Limb (tissue), 2 donors: ENCODE results near the gene IMMP2L.

ENCODE experiments used
- DNase-seq, 2 donors: peaks; one replicate each; pipeline ENCODE4 v3.0.0-alpha.2; 2016; ENCODE audit errors: extremely low spot score in 2 of 2

IMMP2L gene

GRCh38 chr7:110827287-110827855, 734.9 kb downstream of the IMMP2L start:
- DNase-seq: no peak

DNA sequence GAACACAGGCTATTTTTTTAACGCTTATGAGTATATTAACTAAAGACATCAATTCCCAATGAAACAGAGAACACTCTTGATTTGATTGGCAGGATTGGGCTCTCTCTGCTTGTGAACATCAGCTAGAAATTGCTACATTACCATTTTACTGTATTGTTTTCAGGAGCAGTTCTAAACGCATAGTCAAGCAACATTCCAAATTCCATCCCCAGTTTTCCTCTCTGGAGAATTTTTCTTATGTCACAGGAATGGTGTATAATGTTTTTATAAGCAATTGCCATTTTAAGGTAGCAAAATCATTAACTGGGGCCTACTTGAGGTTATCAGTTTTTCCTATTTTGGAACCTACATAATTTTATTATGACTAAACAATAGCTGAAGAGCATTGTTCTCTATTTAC, 748.3 kb downstream of the IMMP2L start:
- no peak for DNase-seq

- no peak for DNase-seq
Measured at GRCh38 chr7:110809832-110810231, 752.5 kb downstream of the IMMP2L start.

- DNase-seq: no peak
Measured at GRCh38 chr7:110808361-110808760, 753.9 kb downstream of the IMMP2L start.

GRCh38 chr7:110804501-110804900, 757.8 kb downstream of the IMMP2L start:
- DNase-seq: no peak

DNA sequence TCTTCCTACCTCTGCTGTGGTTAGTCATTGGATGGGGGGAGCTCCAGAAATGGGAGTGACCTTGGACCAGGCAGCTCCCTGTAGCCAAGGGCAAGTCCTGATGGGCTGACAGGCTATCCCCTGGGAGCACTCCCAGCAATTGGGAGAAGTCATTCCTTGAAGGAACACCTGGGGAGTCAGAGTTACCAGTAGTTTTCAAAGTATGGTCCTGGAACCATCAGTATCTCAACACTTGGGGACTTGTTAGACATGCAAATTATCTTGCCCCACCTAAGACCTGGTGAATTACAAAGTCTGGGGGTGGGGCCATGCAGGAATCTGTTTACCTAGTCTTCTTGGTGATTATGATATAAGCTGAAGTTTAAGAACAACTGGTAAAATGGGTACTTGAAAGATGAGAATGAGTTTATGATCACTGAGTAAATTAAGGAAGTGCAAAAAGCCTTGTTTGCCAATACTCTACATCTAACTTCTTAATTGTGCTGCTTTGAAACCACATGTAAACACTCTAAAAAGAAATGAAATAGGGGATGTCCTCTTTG, 758.6 kb downstream of the IMMP2L start:
- DNase-seq: no peak

- DNase-seq: no peak
Measured at GRCh38 chr7:110801502-110801901, 760.8 kb downstream of the IMMP2L start.

GRCh38 chr7:110800984-110801383, 761.3 kb downstream of the IMMP2L start:
- no peak for DNase-seq

DNA sequence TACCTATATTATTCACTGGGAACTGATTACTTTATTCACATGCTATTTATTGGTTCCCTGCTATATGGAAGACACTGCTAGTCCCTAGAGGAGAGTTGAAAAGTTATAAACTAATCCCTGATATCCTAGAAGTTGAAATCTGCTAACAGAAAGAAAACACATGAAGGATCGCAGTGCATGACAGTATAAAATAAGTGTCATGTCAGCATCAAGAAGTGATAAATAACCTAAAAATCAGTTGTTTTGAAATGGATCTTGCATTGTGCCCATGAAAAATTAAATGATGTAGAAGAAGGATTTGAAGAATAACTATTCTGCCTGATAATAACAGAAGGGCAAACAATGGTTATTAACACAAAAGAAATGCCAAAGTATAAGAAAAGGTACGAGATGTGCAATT, 764.6 kb downstream of the IMMP2L start:
- no peak for DNase-seq

- no peak for DNase-seq
Measured at GRCh38 chr7:110790992-110791391, 771.3 kb downstream of the IMMP2L start.

DNA sequence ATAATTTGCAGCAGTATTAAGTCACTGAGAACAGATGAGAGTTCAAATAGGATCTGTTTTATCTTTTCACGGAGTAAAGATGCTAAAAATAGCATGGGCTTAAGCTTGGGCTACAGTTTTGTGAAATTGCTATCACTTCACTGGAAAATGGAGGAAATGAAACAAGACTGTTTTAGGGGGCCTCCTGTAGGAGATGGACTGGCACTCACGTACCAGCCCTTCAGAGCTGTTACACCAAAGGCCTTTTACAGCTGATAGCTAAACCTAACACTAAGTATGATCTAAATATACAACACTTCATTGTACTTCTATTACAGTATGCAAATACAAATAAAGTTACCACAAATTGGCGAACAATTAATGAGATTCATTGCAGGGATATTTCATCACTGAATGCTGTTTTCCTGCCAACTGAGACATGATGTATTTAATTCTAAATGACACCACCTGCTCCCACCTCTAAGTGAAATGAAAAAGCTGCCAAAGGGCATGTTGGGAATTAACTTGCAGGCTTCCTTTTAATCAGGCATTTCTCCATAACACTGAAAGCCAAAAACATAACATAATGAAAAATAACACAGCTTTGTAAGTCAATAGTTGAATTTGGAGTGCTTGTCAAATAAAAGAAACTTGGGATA, 775.8 kb downstream of the IMMP2L start:
- no peak for DNase-seq

GRCh38 chr7:110784749-110785148, 777.5 kb downstream of the IMMP2L start:
- no peak for DNase-seq

DNA sequence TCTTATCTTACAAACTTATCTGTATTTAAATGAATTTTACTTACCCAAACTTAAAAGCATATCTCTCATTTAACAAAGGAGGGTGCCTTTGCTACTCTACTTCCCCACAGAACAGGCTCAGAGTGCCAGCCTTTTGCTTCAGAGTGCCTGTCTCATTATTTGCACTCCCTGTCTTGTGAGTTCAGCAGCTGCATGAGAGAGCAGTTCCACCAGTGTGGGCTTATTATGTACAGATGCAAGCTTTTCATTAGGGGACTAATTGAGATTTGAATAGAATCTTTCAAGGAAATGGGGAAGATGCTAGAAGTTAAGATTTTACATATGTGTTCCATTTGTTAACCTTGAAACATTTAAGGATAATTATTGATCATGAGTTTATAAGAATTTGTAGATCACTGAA, 781.6 kb downstream of the IMMP2L start:
- no peak for DNase-seq

DNA sequence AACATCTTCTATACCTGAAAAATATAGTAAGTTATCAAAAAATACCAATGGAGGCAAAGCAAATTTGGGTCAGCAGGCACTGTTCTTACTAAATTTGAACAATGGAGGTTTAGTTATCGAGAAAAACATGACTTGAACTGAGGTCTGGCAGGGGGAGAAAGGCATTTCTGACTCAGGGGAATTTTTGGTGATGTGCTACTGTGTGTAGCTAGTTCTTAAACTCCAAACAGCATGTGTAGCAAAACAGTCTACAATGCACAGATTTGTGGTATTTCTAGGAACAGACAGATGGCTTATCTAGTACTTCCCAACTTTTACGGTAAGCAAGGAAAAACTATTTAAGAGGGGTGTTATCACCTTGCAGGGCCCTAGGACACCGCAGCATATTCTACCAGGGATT, 783.0 kb downstream of the IMMP2L start:
- no peak for DNase-seq

DNA sequence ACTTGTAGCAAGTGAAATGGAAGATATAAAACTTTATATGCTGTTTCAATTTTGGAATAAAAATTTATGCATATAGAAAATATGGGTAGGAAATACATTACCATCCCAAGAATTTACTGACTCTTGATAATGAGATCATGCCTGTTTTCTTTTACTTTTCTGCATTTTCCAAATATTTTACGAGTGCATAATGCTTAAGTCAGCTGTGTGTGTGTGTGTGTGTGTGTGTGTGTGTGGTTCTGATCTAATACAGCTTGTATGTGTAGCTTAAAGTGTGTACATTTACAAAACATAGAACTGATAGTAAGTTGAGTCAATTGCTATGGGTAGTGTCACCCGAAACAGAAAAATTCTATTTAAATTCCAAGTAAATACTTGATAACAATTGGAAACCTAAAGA, 787.2 kb downstream of the IMMP2L start:
- DNase-seq: no peak

DNA sequence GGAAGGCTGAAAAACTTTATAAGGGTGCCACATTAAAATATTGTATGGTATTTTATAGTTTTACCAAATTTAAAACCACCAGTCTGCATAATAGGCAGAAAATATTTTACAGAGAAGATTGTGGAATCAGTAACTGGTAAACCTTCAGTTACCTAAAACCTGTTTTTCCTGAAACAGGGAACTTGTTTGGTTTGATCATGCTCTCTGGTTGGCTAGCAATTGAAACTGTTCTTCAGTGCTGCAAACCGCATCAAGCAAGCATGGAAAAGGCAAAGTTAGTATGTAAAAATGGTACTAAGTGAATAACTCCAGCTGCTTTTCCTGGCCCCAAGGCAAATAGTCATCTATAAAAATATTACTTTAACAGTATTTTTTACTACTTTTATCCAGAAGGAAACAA, 788.2 kb downstream of the IMMP2L start:
- DNase-seq: no peak

DNA sequence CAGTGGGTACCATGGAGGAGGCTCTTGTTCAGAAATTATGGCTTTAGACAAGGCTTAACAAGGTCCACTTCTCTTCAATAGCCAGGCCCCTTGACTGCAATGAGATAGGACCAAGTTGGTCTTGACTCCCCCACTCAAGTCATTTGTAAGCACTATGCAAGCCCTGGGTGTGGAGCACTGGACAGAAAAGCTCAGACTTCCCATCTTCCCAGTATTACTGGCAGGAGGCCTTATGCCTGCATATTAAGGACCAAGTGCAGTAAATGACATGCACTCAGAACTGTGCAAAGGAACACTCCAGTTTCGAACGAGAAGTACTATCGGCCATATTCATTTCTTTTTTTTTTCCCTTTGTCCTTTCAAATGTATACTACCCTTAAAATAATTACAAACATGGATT, 789.7 kb downstream of the IMMP2L start:
- DNase-seq: no peak

DNA sequence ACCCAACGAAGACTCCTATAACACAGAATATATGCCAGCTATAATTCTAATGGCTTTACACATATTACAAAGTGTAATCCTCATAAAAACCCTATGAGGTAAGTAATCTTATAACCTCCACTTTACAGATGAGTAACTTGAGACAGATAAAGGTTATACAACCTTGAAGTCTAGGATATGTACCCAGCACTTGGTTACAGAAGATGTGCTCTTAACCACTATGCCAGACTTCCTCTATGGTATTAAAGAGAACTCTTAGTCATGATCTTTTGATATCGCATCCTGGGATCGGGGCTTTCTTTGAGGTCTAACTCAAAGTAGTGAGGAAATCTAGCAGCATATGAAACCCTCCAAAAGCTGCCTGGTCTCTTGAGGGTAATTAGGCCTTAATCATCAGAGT, 790.6 kb downstream of the IMMP2L start:
- no peak for DNase-seq

GRCh38 chr7:110767550-110768110, 794.7 kb downstream of the IMMP2L start:
- no peak for DNase-seq

GRCh38 chr7:110766864-110767263, 795.4 kb downstream of the IMMP2L start:
- no peak for DNase-seq

GRCh38 chr7:110764852-110765251, 797.4 kb downstream of the IMMP2L start:
- no peak for DNase-seq

GRCh38 chr7:110762546-110763225, 799.6 kb downstream of the IMMP2L start:
- DNase-seq: peak in 1 of 2 donors; percentile 36
